Measurements from ENCODE around the gene CNOT3.
"Not testable (repeated sequence)": the region's sequence is repeated elsewhere in the genome, so short reads cannot be mapped to it uniquely, and the experiment has no call there.

Gene CNOT3

GRCh38 chr19:54179921-54180461 lies 42.4 kb downstream of the CNOT3 start:
- no peak overlapping the region for H3K4me3 ChIP-seq (ENCODE audit: control insufficient read depth, low read depth, low read length)
- TF ChIP-seq CTCF (conservative IDR thresholded peaks at IDR 0.05; ENCODE audit: control insufficient read depth, insufficient read depth, low read depth, low read length): peak; percentile 15
- DNase-seq (ENCODE audit: low read depth): peak; percentile 35

- DNase-seq (ENCODE audit: low read depth): no peak
- no peak for TF ChIP-seq CTCF (conservative IDR thresholded peaks at IDR 0.05; ENCODE audit: control insufficient read depth, insufficient read depth, low read depth, low read length)
- H3K4me3 ChIP-seq (ENCODE audit: control insufficient read depth, low read depth, low read length): no peak overlapping the region
Observed at GRCh38 chr19:54180691-54181091, 43.1 kb downstream of the CNOT3 start.

- not testable (repeated sequence) for H3K4me3 ChIP-seq (ENCODE audit: control insufficient read depth, low read depth, low read length); DNase-seq (ENCODE audit: low read depth)
Observed at GRCh38 chr19:54181894-54182293, 44.3 kb downstream of the CNOT3 start.

GRCh38 chr19:54183431-54183830 lies 45.9 kb downstream of the CNOT3 start:
- no peak overlapping the region for H3K4me3 ChIP-seq (ENCODE audit: control insufficient read depth, low read depth, low read length)
- no peak for TF ChIP-seq CTCF (conservative IDR thresholded peaks at IDR 0.05; ENCODE audit: control insufficient read depth, insufficient read depth, low read depth, low read length)
- DNase-seq (ENCODE audit: low read depth): no peak

GRCh38 chr19:54186351-54186750 lies 48.8 kb downstream of the CNOT3 start:
- no peak for DNase-seq (ENCODE audit: low read depth)
- H3K4me3 ChIP-seq (ENCODE audit: control insufficient read depth, low read depth, low read length): no peak overlapping the region
- TF ChIP-seq CTCF (conservative IDR thresholded peaks at IDR 0.05; ENCODE audit: control insufficient read depth, insufficient read depth, low read depth, low read length): no peak

- DNase-seq (ENCODE audit: low read depth): no peak
- H3K4me3 ChIP-seq (ENCODE audit: control insufficient read depth, low read depth, low read length): no peak overlapping the region
- no peak for TF ChIP-seq CTCF (conservative IDR thresholded peaks at IDR 0.05; ENCODE audit: control insufficient read depth, insufficient read depth, low read depth, low read length)
Observed at GRCh38 chr19:54186934-54187381, 49.4 kb downstream of the CNOT3 start.

- DNase-seq (ENCODE audit: low read depth): peak; percentile 30
- no peak for TF ChIP-seq CTCF (conservative IDR thresholded peaks at IDR 0.05; ENCODE audit: control insufficient read depth, insufficient read depth, low read depth, low read length)
- H3K4me3 ChIP-seq (ENCODE audit: control insufficient read depth, low read depth, low read length): peak overlapping the region; percentile 70
Observed at GRCh38 chr19:54188215-54188871, 50.8 kb downstream of the CNOT3 start.
